SH-SY5Y (cell line): ENCODE results near the gene KRTAP5-9.

ENCODE experiments used
- GATA2 ChIP-seq: IDR thresholded peaks from 2 replicates; pipeline ENCODE4 v1.6.1; 2011; ENCODE audit warnings: mild to moderate bottlenecking, low read depth, low read length
- GATA3 ChIP-seq: IDR thresholded peaks from 2 replicates; pipeline ENCODE4 v1.6.1; 2011; ENCODE audit warnings: low read depth, mild to moderate bottlenecking, low read length, moderate library complexity

DNA sequence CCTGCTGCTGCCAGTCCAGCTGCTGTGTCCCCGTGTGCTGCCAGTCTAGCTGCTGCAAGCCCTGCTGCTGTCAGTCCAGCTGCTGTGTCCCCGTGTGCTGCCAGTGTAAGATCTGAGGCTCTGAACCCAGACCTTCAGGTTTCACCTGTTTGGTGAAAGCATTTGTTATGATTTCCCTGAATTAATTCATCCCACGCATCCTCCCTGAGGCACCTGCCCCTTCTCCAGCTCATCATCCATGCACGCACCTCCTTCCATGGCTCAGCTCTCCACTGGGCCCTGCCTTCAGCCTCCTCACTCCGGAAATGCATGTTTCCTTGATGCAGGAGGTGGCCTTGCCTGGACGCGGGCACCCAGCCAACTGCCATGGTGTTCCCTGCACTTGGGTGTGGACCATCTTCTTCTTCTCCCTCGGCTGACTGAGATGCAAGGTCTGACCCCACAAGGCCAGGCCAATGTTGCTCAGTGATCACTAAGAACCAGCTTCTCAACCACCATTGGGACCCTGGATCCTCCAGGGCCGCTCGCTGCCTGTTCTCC is 17.9 kb downstream of the KRTAP5-9 start:
- no peak for TF ChIP-seq GATA2
- no peak for TF ChIP-seq GATA3
